Activated T-helper 1 cell treated with anti-CD3 and anti-CD28 coated beads, Interleukin-2, amount 50 U/mL, for 16 hours (primary cell): ENCODE measurements around the gene NPM1.

Experiments used
- DNase-seq, 2 donors: peaks; one replicate each; pipeline ENCODE4 v3.0.0-alpha.2; 2020; ENCODE audit warnings: low read depth in 1 of 2, low spot score in 1 of 2

NPM1 gene

GRCh38 chr5:171447226-171447625, 59.6 kb downstream of the NPM1 start:
- no peak for DNase-seq

- DNase-seq = no peak
These were observed 61.8 kb downstream of the NPM1 start for GRCh38 chr5:171449426-171449825.

- DNase-seq = no peak
These were observed 63.0 kb downstream of the NPM1 start for GRCh38 chr5:171450423-171451331.

GRCh38 chr5:171451421-171451820, 63.8 kb downstream of the NPM1 start:
- no peak for DNase-seq

GRCh38 chr5:171453056-171453725, 65.5 kb downstream of the NPM1 start:
- DNase-seq = no peak

GRCh38 chr5:171453988-171454387, 66.3 kb downstream of the NPM1 start:
- DNase-seq = no peak

GRCh38 chr5:171454549-171454948, 66.9 kb downstream of the NPM1 start:
- DNase-seq = no peak

GRCh38 chr5:171455522-171455921, 67.9 kb downstream of the NPM1 start:
- DNase-seq = no peak

GRCh38 chr5:171457208-171457981, 69.7 kb downstream of the NPM1 start:
- no peak for DNase-seq

- no peak for DNase-seq
These were observed 72.2 kb downstream of the NPM1 start for GRCh38 chr5:171459839-171460238.
